SH-SY5Y (cell line): ENCODE results near the gene ABCG4.

Experiments
- GATA2 ChIP-seq: IDR thresholded peaks from 2 replicates; pipeline ENCODE4 v1.6.1; 2011; ENCODE audit warnings: mild to moderate bottlenecking, low read depth, low read length
- GATA3 ChIP-seq: IDR thresholded peaks from 2 replicates; pipeline ENCODE4 v1.6.1; 2011; ENCODE audit warnings: low read depth, mild to moderate bottlenecking, low read length, moderate library complexity

ABCG4 gene

DNA sequence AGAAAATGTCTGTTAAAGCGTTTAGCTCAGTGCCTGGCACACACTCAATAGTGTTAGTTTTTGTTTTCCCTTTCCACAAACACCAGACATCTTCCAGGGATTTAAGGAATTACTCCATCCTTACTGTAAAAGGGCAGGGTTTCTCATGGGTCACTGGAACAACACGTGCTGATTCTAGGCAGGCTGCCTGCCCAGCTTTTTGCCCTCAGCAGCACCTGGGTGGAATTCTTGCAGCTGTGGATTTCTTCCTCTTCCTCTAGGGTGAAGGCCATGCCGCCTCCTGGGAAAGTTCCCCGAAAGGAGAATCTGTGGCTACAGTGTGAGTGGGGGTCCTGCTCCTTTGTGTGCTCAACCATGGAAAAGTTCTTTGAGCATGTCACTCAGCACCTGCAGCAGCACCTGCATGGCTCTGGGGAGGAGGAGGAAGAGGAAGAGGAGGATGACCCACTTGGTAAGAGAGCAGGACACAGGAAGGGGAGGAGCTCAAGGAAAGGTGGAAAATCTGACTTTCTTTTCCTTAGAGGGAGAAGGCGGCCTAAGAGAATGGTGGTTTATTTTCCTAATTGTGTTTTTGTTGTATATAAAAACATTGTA lies 22.1 kb upstream of the ABCG4 start:
- no peak for TF ChIP-seq GATA2
- no peak for TF ChIP-seq GATA3

DNA sequence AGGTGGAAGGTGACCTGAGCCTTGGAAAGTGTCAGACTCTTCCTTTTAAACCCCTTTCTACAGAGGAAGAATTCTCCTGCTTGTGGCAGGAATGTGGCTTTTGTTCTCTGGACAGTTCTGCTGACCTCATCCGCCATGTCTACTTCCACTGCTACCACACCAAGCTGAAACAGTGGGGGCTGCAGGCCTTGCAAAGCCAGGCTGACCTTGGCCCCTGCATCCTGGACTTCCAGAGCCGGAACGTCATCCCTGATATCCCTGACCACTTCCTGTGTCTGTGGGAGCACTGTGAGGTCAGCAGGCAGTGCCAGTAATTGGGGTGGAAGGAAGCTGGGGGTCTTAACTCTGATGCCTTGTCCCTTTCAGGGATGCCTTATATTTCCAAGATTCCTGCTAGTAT lies 18.2 kb upstream of the ABCG4 start:
- TF ChIP-seq GATA3: no peak
- TF ChIP-seq GATA2: no peak

DNA sequence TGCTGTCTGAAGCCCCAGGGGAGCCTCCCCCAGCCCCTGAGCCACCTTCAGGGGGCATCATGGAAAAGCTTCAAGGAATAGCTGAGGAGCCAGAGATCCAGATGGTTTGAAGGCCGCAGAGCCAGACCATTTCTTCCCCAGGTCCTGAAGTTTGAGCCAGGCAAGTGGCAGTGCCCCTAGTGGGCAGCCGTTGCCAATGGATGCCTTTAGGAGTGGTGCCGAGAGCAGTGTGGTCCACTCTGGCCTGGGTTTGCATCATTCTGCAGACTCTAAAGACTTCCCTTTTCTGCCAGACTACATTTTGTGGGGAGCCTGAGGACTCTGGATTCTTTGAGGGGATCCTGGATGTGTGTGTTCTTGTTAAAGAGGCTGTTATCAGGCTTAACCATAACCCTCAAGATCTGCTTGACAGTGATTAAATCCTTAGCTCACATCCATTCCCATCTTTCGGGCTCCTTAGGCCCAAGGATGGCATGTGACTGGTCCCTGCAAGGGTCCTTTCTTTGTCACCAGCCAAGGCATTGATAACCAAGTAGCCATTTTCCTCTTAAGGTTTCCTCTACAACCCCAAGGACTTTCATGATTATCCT lies 14.4 kb upstream of the ABCG4 start:
- TF ChIP-seq GATA3 (no peak), GATA2 (no peak)

DNA sequence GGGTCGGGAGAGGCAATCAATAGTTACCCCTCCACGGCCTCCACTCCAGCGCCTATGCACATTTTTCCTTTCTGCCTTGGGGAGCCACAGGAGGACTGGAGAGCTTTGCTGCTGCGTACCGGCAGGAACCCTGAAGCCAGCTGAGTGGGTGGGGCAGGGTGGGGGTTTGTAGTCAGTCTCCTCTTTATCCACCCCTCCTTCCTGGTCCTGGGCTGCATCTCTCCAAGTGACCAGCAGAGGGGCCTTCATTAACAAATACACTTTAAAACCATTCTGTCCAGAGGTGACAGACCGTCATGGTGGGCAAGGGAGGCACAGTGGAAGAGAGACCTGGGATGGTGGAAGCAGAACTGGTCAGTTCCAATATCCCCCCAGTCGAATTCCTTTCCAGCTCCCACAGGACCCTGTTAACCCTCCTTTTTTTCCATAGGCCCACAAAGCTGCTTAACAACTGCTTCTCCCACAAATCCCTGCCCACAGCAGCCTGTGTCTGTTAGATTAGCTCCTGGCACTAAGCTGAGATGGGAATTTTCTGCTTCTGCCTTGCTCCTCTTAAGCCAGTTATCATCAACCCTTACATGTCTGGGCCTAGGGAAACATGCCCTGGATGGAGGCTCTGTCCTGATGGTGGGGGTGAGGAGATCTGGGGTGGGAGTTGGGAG lies 3.9 kb upstream of the ABCG4 start:
- TF ChIP-seq GATA3 (no peak), GATA2 (no peak)

DNA sequence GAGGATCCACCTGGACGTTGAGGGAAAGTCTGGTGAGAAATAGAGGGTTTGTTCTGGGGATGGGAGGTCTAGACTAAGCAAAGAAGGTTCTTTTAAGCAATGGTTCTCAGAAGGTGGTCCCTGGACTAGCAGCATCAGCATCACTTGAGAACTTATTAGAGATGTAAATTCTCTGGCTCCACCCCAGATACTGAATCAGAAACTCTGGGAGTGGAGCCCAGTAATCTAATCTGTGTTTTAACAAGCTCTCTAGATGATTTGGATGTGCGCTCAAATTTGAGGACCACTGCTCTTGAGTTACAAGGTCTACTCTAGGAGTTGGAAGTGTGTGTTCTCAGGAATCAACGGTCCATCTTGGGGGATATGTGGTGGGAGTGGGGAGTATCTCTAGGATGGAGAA lies 3.3 kb upstream of the ABCG4 start:
- TF ChIP-seq GATA3: no peak
- no peak for TF ChIP-seq GATA2

DNA sequence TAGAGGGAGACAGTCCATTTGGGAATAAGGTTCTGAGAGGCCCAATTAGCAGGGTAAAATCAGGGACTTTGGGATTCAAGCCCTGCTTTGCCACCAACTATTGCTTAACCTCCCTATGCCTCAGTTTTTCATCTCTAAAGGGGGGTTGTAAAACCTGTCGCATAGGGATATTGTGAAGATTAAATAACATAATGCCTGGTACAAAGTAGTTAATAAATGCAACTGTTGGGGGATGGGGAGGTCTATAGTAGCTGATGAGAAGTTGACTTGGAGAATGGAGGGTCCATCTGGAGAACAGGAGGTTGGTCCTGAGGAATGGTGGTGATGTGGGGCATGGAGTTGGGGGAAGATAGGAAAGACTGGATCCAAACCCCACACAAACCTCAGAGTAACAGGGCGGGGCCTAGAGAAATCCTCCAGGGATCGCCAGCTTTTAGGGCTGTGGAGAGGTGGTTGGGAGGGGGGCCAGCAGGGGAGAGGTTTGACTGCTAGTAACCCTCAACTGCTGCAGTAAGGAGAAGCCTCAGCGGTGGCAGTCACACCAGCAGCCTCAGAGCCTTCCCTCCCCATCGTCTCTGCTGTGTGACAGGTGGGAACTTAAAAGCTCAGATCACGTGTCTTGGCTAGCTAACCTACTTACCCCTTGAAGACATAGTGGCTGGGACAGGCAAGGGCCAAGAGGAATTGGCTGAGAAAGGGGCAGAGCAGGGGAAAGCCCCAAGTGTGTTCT lies 1.1 kb upstream of the ABCG4 start:
- TF ChIP-seq GATA2: no peak
- no peak for TF ChIP-seq GATA3

DNA sequence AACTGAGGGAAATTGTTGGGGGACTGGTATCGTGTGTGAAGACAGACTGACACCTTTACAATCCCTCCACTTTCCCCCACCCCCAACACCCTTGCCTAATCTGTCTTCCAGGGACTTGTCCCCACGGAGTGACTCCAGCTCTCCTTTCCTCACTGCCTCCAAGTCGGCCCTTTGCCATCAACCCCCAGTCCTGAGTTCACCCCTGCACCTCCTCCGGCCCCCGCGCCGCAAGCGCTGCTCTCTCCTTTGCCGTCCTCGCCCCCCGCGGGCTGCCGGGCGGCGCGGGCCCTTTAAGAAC lies 183 bp upstream of the ABCG4 start:
- TF ChIP-seq GATA2 (no peak), GATA3 (no peak)

DNA sequence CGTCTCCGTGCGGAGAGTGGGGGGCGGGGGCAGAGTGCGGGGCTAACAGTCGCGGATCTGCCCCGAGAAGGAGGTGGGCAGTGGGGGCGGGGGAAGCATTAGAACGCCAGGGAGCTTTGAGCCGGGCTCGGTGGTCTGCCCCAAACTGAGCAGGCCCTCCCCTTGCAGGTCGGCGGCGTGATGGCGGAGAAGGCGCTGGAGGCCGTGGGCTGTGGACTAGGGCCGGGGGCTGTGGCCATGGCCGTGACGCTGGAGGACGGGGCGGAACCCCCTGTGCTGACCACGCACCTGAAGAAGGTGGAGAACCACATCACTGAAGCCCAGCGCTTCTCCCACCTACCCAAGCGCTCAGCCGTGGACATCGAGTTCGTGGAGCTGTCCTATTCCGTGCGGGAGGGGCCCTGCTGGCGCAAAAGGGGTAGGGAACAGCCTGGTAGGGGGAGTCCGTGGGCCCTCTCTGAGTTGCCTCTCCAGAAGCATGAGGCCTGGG lies 979 bp downstream of the ABCG4 start:
- no peak for TF ChIP-seq GATA3
- no peak for TF ChIP-seq GATA2

DNA sequence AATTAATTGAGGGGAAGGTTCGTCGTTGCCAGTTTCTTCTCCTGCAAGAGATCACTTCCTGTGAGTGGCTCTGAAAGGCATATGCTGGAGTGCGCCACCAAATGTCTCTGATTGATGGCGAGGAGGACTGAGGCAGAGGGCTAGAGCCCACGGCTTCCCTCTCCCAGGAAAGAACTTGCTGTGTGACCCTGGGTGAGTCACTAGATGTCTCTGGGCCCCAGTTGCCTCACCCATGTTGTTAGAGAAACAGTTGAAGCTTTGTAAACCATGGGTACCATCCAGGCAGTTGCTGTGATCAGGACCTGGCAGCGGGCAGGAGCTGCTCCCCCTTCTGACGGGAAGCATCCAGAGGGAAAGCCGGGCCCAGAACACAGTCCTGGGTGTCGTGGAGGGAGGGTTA lies 3.2 kb downstream of the ABCG4 start:
- TF ChIP-seq GATA3: no peak
- no peak for TF ChIP-seq GATA2

DNA sequence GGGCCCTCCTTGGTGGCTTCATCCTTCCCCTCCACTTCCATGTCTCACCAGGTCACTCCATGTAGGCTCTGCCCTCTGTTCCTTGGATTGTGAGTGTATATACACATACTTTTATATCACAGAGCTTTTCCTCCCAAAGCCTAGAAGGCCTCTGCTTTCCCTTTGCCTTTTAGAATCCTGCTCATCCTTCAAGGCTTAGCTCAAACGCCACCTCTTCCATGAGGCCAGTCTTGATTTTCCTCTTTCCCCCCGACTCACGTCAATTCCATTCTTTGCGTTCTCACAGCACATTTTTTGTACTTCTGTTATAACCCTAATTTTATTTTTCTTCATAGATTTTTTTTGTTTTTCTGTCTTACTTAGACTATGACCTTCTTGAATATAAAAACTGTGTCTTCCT lies 3.8 kb downstream of the ABCG4 start:
- TF ChIP-seq GATA3 (no peak), GATA2 (no peak)

DNA sequence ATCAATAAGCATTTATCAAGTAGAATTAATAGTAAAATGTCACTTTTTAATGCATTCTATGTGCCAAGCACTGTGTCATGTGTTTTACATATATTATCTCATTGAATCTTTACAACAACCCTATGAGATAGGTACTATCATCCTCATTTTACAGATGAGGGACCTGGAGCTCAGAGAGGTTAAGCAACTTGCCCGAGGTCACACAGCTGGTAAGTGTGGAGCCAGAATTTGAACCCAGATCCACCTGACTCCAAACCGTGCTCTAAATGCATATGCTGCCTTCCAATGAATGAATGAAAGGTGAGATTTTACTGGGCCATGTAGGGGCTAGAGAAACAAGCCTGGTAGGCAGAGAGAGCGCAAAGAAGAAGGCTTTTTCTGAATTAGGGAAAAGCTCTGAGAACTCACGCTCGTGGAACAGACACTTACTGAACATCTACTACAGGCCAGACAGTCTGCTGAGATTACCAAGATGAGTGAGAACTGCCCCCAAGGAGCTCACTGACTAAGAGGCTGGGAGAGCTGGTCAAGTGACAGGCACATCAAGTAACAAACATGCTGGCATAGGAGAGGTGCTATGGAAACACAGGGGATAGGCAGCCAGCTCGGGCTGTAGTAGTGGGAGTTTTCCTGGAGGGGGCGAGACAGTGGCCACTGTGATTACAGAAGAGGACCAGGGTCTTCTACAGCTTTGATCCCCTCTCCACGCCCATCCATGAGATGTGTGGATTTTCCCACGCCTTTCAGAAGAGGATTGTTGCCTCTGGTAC lies 4.4 kb downstream of the ABCG4 start:
- TF ChIP-seq GATA2 (no peak), GATA3 (no peak)

DNA sequence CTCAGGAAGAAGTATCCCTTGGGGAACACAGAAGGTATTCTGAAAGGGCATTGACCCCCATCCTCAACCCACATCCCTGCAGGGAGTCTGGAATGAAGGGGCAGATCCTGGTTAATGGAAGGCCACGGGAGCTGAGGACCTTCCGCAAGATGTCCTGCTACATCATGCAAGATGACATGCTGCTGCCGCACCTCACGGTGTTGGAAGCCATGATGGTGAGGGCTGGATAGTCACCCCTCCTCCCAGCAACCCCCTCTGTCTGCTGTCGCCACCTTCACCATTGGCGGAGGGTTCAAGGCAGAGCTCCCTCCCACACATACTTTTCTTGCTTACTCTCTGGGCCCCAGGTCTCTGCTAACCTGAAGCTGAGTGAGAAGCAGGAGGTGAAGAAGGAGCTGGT lies 5.3 kb downstream of the ABCG4 start:
- no peak for TF ChIP-seq GATA3
- TF ChIP-seq GATA2: no peak

DNA sequence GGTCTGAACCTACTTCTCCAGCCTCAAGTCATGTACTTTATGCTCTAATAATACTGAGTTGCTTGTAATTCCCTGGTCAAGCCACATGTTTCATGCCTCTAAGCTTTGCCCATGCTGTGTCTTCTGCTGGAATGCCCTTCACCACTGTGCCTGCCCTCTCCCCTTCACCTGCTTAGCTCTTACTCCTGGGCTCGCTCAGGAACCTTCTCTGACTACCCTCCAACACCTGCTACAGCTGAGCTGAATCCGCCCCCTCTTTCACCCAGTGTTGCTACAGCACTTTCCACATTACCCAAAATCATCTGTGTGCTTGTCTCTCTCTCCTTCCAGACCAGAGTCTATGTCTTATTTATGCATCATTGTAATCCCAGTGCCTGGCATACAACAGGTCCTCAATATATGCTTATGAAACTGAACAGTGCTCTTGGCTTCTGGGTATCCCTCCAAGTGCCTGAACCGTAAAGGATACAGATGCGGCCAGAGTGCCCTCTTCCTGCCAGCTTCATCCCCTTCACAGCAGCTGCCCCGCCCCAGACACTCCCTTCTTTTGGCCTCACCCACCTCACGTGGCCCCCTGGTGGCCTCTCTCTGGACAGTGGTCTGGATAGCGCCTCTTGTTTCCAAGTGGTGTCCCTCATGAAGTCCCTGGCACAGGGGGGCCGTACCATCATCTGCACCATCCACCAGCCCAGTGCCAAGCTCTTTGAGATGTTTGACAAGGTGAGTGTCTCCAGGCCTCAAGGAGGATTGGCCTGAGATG lies 7.1 kb downstream of the ABCG4 start:
- TF ChIP-seq GATA3 (no peak), GATA2 (no peak)

DNA sequence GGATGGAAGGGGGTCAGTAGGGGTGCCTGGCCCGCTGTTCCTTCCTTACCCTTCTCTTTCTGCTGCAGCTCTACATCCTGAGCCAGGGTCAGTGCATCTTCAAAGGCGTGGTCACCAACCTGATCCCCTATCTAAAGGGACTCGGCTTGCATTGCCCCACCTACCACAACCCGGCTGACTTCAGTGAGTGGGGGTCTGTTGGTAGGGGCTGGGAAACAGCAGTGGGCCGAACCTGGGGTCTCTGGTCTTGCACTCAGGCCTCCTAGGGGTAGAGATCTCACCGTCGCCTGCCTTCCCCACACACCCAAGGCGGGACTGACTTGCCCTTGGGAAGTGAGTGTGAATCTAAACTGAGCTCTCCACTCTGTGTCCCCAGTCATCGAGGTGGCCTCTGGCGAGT lies 7.6 kb downstream of the ABCG4 start:
- TF ChIP-seq GATA3: no peak
- no peak for TF ChIP-seq GATA2
